ENCODE results near the gene FOXN4.

Gene FOXN4

DNA sequence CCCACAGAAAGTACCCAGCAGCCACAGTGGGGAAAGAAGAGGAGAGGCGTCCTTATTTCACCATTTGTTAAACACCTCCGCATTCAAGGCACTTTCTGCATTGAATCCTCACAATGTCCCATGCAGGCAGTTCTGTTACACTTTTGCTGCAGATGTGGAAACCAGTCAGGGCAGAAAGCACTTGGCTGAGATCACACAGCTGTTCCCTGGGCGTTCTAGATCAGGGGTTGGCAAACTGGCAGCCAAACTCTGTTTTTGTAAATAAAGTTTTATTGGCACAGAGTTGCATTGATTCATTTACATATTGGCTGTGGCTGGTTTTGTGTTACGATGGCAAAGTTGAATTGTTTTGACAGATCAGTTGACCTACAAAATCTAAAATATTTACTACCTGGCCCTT is 20.1 kb downstream of the FOXN4 start:
- no peak for DNase-seq (ENCODE audit: extremely low read depth, low read depth)
- TF ChIP-seq, protein P1, sequence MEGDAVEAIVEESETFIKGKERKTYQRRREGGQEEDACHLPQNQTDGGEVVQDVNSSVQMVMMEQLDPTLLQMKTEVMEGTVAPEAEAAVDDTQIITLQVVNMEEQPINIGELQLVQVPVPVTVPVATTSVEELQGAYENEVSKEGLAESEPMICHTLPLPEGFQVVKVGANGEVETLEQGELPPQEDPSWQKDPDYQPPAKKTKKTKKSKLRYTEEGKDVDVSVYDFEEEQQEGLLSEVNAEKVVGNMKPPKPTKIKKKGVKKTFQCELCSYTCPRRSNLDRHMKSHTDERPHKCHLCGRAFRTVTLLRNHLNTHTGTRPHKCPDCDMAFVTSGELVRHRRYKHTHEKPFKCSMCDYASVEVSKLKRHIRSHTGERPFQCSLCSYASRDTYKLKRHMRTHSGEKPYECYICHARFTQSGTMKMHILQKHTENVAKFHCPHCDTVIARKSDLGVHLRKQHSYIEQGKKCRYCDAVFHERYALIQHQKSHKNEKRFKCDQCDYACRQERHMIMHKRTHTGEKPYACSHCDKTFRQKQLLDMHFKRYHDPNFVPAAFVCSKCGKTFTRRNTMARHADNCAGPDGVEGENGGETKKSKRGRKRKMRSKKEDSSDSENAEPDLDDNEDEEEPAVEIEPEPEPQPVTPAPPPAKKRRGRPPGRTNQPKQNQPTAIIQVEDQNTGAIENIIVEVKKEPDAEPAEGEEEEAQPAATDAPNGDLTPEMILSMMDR (IDR thresholded peaks at IDR 0.05; ENCODE audit: low read depth, low read length) = no peak

DNA sequence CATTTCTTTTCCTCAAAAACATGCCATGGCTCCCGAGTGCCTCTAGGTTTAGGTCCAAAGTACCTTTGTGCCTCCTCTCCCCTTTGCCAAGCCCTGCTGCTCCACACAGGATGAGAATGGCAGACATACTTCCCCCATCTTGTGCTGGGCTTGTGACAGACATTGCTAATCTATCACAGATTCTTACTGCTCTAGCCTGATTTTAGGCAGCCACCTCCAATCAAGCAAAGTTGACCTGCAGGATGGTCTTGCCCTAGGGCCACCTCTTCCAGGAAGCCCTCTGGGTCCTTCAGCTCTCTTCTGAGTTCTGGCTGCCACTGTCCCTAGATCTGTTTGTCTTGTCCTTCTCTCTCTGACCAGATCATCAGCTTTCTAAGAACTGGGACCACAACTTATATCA is 20.5 kb downstream of the FOXN4 start:
- no peak for DNase-seq (ENCODE audit: extremely low read depth, low read depth)
- TF ChIP-seq, protein P1 (IDR thresholded peaks at IDR 0.05; ENCODE audit: low read depth, low read length) = no peak

DNA sequence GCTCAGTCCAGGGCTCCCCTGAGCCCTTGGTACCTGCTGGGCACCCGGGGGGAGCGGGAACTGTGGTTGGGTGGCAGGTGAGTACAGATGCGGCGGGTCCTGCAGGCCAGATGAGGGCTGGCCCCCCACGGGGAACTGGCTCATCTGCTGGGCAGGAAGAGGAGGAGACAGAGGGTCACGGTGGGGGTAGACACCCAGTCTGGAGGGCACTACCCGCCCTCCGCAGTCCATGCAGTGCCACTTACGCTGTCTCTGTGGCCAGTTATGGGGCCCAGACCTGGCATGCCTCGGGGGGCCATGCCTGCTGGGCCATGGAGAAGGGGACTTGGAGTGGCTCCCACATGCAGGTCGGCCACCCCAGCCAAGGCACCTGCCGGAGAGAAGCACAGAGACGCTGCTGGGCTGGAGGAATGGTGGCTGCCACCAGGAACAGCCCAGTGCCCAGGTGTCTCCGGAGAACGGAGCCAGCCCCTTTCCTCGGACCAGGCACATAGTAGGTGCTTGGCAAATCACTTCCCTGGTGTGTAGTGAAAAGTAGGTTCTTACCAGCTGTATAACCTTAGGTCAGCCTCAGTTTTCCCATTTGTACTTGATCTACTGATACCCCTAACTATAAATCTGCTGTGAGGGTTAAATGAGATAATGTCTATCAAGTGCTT is 21.1 kb downstream of the FOXN4 start:
- no peak for DNase-seq (ENCODE audit: extremely low read depth, low read depth)
- TF ChIP-seq, protein P1 (IDR thresholded peaks at IDR 0.05; ENCODE audit: low read depth, low read length) = no peak

DNA sequence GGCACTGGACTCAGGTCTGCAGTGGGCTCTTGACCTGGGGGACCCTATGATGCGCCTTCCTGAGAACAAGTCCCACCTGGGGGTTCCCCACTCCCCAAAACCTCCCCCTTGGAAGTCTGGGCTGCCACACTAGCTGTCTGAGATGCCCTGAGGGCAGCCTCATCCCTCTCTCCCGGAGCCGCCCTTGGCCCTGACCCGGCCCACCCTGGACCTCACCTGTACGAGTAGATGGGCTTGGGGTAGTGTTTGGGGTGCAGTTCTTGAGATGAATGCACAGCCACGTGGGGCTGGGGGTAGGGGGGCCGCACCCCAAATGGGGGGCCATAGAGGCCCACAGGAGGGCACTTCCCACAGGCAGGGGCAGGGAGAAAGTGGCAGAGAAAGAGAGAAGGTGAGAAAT is 21.9 kb downstream of the FOXN4 start:
- TF ChIP-seq, protein P1 (IDR thresholded peaks at IDR 0.05; ENCODE audit: low read depth, low read length) = no peak

DNA sequence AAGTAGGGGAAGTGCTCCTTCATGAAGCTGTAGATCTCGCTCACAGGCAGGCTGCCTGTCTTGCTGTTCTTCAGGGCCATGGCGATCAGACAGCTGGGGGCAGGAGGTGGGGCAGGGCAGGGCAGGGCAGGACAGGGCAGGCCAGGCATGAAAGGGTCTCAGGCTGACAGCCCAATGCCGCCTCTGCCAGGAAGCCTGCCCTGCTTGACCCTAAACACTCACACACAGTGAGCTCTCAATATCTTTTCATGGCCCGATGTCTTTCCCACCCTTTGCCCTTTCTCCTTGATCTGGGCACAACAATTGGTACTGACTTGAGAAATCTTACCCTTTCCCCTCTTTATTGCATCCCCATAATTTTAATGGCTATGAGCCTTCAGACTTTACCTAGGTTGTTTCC is 22.4 kb downstream of the FOXN4 start:
- TF ChIP-seq, protein P1 (IDR thresholded peaks at IDR 0.05; ENCODE audit: low read depth, low read length) = no peak
- no peak for DNase-seq (ENCODE audit: extremely low read depth, low read depth)

More for the DNA sequence above, 21.9 kb downstream of the FOXN4 start:
- no peak for DNase-seq (ENCODE audit: extremely low read depth, low read depth)

DNA sequence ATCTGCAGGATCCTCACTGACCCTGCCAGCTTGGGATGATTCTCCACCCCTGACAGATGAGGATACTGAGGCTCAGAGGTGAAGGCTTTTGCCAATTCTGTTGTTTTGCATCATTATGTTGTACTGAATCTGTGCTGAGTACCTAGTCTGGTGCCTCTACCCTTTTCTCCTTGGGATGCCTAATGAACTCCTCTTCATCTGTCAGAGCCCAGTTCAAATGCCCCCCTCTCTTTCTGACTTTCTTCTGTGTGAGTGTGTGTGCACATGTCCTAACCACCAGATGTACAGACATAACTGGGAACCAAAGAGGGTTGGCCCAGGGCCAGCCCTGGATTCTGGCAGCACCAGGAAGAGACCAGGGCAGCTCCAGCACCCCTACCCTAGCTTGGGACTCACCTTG is 22.8 kb downstream of the FOXN4 start:
- TF ChIP-seq, protein P1 (IDR thresholded peaks at IDR 0.05; ENCODE audit: low read depth, low read length) = no peak
- no peak for DNase-seq (ENCODE audit: extremely low read depth, low read depth)

DNA sequence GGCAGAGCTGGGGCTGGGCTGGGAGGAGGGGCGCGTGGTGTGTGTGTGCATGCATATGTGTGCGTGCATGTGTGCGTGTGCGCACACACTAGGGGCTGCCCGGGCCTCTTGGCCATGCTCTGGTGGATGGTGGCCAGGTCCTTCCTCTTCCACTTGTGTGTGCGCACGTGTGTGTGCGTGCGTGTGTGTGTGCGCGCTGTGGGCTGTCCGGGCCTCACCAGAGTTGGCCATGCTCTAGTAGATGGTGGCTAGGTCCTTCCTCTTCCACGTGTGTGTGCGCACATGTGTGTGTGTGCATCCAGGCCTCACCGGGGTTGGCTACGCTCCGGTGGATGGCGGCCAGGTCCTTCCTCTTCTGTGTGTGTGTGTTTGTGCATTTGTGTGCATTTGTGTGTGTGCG is 24.7 kb downstream of the FOXN4 start:
- TF ChIP-seq, protein P1 (IDR thresholded peaks at IDR 0.05; ENCODE audit: low read depth, low read length) = no peak

More for the DNA sequence above, 24.7 kb downstream of the FOXN4 start:
- no peak for DNase-seq (ENCODE audit: extremely low read depth, low read depth)

Data from AG09319 (cell line).